Muscle of leg (tissue), 11 donors: Measurements from ENCODE around the gene BTD. TPM values are rescaled to one million over a fixed set of nuclear protein-coding genes. Genes with fewer than 3 reads are reported as not detected.

Experiments
- DNase-seq: peaks from one replicate; pipeline ENCODE4 v3.0.0; 2013
- H3K27ac ChIP-seq: one replicate; pipeline ENCODE4 v1.5.1; 2013; ENCODE audit warnings: mild to moderate bottlenecking, low read length, control low read depth
- H3K27me3 ChIP-seq: one replicate; pipeline ENCODE4 v1.6.1; 2013; ENCODE audit warnings: low read length; ENCODE audit not compliant: control insufficient read depth, insufficient read depth
- H3K36me3 ChIP-seq: one replicate; pipeline ENCODE4 v1.6.1; 2013; ENCODE audit warnings: low read length; ENCODE audit not compliant: control insufficient read depth, insufficient read depth
- H3K4me1 ChIP-seq: one replicate; pipeline ENCODE4 v1.6.1; 2013; ENCODE audit warnings: low read length; ENCODE audit not compliant: control insufficient read depth, insufficient read depth
- H3K4me3 ChIP-seq: one replicate; pipeline ENCODE4 v1.5.1; 2013; ENCODE audit warnings: low read length, control low read depth
- H3K9me3 ChIP-seq: replicated peaks from 2 replicates; pipeline ENCODE4 v1.6.1; 2013; ENCODE audit warnings: low read depth, low read length; ENCODE audit not compliant: control insufficient read depth
- WGBS: methylation state at CpG from one replicate; pipeline ENCODE4 v1.1.5; 2013; ENCODE audit warnings: missing lambda C conversion rate; ENCODE audit not compliant: insufficient coverage; 5-methylcytosine and 5-hydroxymethylcytosine counted together
- polyA plus RNA-seq, 8 donors: library from polyadenylated mRNA; unstranded; fragments of 120-200 nt; gene quantifications; one replicate each; pipeline versions ENCODE4 v1.2.1 to v1.2.3, GENCODE V29; 2013; ENCODE audit warnings: inconsistent platforms in 1 of 8, low replicate concordance in 1 of 8; ENCODE audit not compliant: insufficient read length in 8 of 8, insufficient read depth in 1 of 8
- total RNA-seq: library from RNA; stranded (reverse); fragments of 120-200 nt; gene quantifications from one replicate; pipeline ENCODE4 v1.2.4, GENCODE V29; 2013

The BTD gene
- total and polyA plus RNA-seq, 9 donors, result 10.5 to 13.9 (median 11.4) TPM

- Histone ChIP-seq H3K36me3 (no peaks in the 10 kb centered on the region), H3K27ac (no peak overlapping the region), H3K27me3 (no peaks in the 10 kb centered on the region), H3K4me3 (no peak overlapping the region), H3K9me3 (peaks cover 15% of the 10 kb centered on the region), H3K4me1 (no peaks in the 10 kb centered on the region)
- no CpG with 5 or more reads among the region's 5 CpGs for WGBS
- no peak for DNase-seq
Observed at GRCh38 chr3:15659254-15659975, 57.9 kb downstream of the BTD start.

- H3K9me3 ChIP-seq, result peaks cover 15% of the 10 kb centered on the region
- DNase-seq, result no peak
- H3K4me3 ChIP-seq, result no peak overlapping the region
- no peaks in the 10 kb centered on the region for H3K4me1 ChIP-seq
- no peaks in the 10 kb centered on the region for H3K27me3 ChIP-seq
- H3K27ac ChIP-seq, result no peak overlapping the region
- H3K36me3 ChIP-seq, result no peaks in the 10 kb centered on the region
- WGBS, result 35% methylated on average over 3 of the region's 7 CpGs
Observed at GRCh38 chr3:15660055-15660935, 58.8 kb downstream of the BTD start.

- no peak for DNase-seq
- no peak overlapping the region for H3K27ac ChIP-seq
- no peaks in the 10 kb centered on the region for H3K9me3 ChIP-seq
- H3K27me3 ChIP-seq, result no peaks in the 10 kb centered on the region
- H3K36me3 ChIP-seq, result peaks cover 6% of the 10 kb centered on the region
- no CpG with 5 or more reads among the region's 1 CpG for whole genome bisulfite sequencing
- no peaks in the 10 kb centered on the region for H3K4me1 ChIP-seq
- no peak overlapping the region for H3K4me3 ChIP-seq
Observed at GRCh38 chr3:15664144-15664543, 62.6 kb downstream of the BTD start.

GRCh38 chr3:15665510-15666150, 64.1 kb downstream of the BTD start:
- WGBS, result 100% methylated on average over 1 of the region's 5 CpGs
- no peaks in the 10 kb centered on the region for H3K4me1 ChIP-seq
- no peak overlapping the region for H3K4me3 ChIP-seq
- H3K9me3 ChIP-seq, result no peaks in the 10 kb centered on the region
- no peaks in the 10 kb centered on the region for H3K27me3 ChIP-seq
- no peak for DNase-seq
- H3K27ac ChIP-seq, result peak overlapping the region; percentile 22
- peaks cover 12% of the 10 kb centered on the region for H3K36me3 ChIP-seq

- no peak for DNase-seq
- Histone ChIP-seq H3K9me3 (no peaks in the 10 kb centered on the region), H3K27me3 (no peaks in the 10 kb centered on the region), H3K27ac (no peak overlapping the region), H3K36me3 (peaks cover 14% of the 10 kb centered on the region), H3K4me1 (no peaks in the 10 kb centered on the region), H3K4me3 (no peak overlapping the region)
- WGBS, result 83% methylated on average over 2 of the region's 5 CpGs
Observed at GRCh38 chr3:15666277-15666676, 64.7 kb downstream of the BTD start.

- no peak for DNase-seq
- Histone ChIP-seq H3K4me3 (no peak overlapping the region), H3K27ac (no peak overlapping the region), H3K4me1 (no peaks in the 10 kb centered on the region), H3K9me3 (no peaks in the 10 kb centered on the region), H3K36me3 (peaks cover 17% of the 10 kb centered on the region), H3K27me3 (no peaks in the 10 kb centered on the region)
- WGBS, result no CpG with 5 or more reads among the region's 3 CpGs
Observed at GRCh38 chr3:15667484-15667883, 65.9 kb downstream of the BTD start.

- WGBS, result 90% methylated on average over 1 of the region's 1 CpG
- Histone ChIP-seq H3K27me3 (no peaks in the 10 kb centered on the region), H3K4me3 (no peak overlapping the region), H3K4me1 (no peaks in the 10 kb centered on the region), H3K27ac (no peak overlapping the region), H3K9me3 (no peaks in the 10 kb centered on the region), H3K36me3 (peaks cover 30% of the 10 kb centered on the region)
- DNase-seq, result no peak
Observed at GRCh38 chr3:15673536-15673935, 72.0 kb downstream of the BTD start.

GRCh38 chr3:15676259-15676658, 74.7 kb downstream of the BTD start:
- DNase-seq, result no peak
- Histone ChIP-seq H3K27ac (no peak overlapping the region), H3K27me3 (no peaks in the 10 kb centered on the region), H3K4me3 (no peak overlapping the region), H3K4me1 (no peaks in the 10 kb centered on the region), H3K9me3 (no peaks in the 10 kb centered on the region), H3K36me3 (peaks cover 28% of the 10 kb centered on the region)
- no CpG with 5 or more reads among the region's 2 CpGs for WGBS

GRCh38 chr3:15679306-15679705, 77.8 kb downstream of the BTD start:
- H3K4me1 ChIP-seq, result no peaks in the 10 kb centered on the region
- H3K27me3 ChIP-seq, result no peaks in the 10 kb centered on the region
- DNase-seq, result no peak
- H3K9me3 ChIP-seq, result no peaks in the 10 kb centered on the region
- 89% methylated on average over 1 of the region's 5 CpGs for WGBS
- H3K4me3 ChIP-seq, result no peak overlapping the region
- peaks cover 17% of the 10 kb centered on the region for H3K36me3 ChIP-seq
- no peak overlapping the region for H3K27ac ChIP-seq

- no peaks in the 10 kb centered on the region for H3K4me1 ChIP-seq
- WGBS, result no CpG with 5 or more reads among the region's 2 CpGs
- DNase-seq, result no peak
- H3K27me3 ChIP-seq, result no peaks in the 10 kb centered on the region
- peaks cover 19% of the 10 kb centered on the region for H3K36me3 ChIP-seq
- H3K4me3 ChIP-seq, result no peak overlapping the region
- H3K27ac ChIP-seq, result no peak overlapping the region
- no peaks in the 10 kb centered on the region for H3K9me3 ChIP-seq
Observed at GRCh38 chr3:15681668-15682067, 80.1 kb downstream of the BTD start.
